GM12873 (cell line): ENCODE results near the gene ELF4.

ENCODE experiments used
- TF ChIP-seq, protein P1 (sequence below): IDR thresholded peaks from 2 replicates; pipeline ENCODE4 v1.5.1; 2012; ENCODE audit warnings: low read depth, mild to moderate bottlenecking, moderate library complexity, low read length, control low read depth; ENCODE audit not compliant: insufficient read depth; ENCODE audit errors: missing control alignments

Gene ELF4

GRCh38 chrX:130049821-130050220, 60.5 kb downstream of the ELF4 start:
- TF ChIP-seq, protein P1, sequence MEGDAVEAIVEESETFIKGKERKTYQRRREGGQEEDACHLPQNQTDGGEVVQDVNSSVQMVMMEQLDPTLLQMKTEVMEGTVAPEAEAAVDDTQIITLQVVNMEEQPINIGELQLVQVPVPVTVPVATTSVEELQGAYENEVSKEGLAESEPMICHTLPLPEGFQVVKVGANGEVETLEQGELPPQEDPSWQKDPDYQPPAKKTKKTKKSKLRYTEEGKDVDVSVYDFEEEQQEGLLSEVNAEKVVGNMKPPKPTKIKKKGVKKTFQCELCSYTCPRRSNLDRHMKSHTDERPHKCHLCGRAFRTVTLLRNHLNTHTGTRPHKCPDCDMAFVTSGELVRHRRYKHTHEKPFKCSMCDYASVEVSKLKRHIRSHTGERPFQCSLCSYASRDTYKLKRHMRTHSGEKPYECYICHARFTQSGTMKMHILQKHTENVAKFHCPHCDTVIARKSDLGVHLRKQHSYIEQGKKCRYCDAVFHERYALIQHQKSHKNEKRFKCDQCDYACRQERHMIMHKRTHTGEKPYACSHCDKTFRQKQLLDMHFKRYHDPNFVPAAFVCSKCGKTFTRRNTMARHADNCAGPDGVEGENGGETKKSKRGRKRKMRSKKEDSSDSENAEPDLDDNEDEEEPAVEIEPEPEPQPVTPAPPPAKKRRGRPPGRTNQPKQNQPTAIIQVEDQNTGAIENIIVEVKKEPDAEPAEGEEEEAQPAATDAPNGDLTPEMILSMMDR: no peak

- TF ChIP-seq, protein P1: no peak
These were observed 61.5 kb downstream of the ELF4 start for GRCh38 chrX:130048686-130049222.

DNA sequence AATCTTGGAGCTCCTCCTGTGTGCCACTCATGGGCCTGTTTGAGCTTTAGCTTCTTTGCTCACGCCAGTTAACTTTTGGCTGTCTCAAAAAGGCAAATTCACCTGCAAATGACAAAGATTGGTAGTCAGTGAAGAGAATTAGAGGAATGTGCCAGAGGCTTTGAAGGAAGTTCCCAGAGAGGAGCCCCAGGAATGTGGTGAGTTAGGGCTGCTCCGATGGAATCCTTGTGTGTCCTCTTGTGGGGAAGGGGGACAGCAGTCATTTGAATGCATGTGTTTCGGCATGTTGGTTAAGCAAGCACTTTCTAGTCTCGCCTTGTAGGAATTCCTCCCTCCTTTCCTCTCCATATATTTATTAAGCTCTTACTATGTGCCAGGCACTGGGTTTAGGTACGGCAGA, 62.9 kb downstream of the ELF4 start:
- TF ChIP-seq, protein P1: no peak

- TF ChIP-seq, protein P1: no peak
These were observed 70.5 kb downstream of the ELF4 start for GRCh38 chrX:130039847-130040246.

GRCh38 chrX:130034178-130034577, 76.1 kb downstream of the ELF4 start:
- TF ChIP-seq, protein P1: no peak

DNA sequence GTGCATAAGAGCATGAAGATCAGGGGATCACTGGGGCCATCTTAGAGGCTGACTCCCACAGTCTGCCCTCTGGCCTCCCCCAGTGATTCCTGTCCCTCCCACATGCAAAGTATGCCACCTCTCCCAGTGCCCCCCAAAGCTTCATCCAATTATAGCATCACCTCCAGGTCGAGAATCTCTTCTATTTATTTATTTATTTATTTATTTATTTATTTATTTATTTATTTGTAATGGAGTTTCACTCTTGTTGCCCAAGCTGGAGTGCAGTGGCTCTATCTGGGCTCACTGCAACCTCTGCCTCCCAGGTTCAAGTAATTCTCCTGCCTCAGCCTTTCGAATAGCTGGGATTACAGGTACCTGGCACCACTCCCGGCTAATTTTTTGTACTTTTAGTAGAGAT, 77.7 kb downstream of the ELF4 start:
- TF ChIP-seq, protein P1: no peak

GRCh38 chrX:130030826-130031225, 79.5 kb downstream of the ELF4 start:
- TF ChIP-seq, protein P1: no peak
